Erythroblast (primary cell): ENCODE data around the gene MED27.

Source experiments
- DNase-seq, 2 experiments: peaks; one replicate each; lab custom pipeline; 2025; lab: John Stamatoyannopoulos, UW
- GATA1 ChIP-seq: IDR thresholded peaks from 2 replicates; pipeline ENCODE4 v1.6.1; 2011; ENCODE audit warnings: low read depth, mild to moderate bottlenecking, control low read depth, low read length, moderate library complexity
- POLR2A ChIP-seq: IDR thresholded peaks from 2 replicates; pipeline ENCODE4 v1.6.1; 2011; ENCODE audit warnings: mild to moderate bottlenecking, low read length

The MED27 gene

DNA sequence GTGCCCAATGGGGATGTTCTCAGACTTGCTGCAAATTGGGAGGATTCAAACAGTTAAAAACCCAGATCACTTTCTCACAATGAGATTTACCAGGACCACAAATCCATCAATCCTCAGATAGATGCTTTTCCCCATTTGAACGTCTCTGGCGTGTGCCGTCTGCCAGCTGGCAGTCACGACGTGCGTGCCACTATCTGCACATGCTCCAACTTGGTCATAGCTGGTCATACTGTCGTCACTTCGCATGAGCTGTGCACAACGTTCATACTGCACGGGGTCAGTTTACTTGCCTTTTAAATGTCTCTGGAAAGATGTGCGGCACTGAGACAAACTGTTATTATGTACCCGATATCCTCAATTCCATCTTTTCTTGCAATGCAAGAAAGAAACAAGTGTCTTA, 221.5 kb downstream of the MED27 start:
- no peak for TF ChIP-seq POLR2A
- TF ChIP-seq GATA1 = no peak
- no peak for DNase-seq

DNA sequence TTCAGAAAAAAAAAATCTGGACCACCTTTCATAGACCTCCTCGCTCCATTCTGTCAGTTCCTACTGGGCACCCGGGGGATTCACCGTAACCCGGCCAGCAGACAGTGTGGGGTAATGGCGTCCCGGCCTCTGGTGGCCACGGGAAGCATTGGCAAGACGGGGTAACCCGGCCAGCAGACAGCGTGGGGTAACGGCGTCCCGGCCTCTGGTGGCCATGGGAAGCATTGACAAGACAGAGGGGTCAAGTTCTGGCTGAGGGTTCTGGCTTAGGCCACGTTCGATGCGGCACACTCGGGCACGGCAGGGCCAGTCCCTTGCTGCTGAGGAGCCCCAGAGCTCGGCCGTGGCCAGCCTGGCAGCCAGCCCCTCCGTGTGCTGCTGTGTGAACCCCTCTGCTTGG, 223.6 kb downstream of the MED27 start:
- DNase-seq = no peak
- TF ChIP-seq POLR2A (no peak), GATA1 (no peak)

DNA sequence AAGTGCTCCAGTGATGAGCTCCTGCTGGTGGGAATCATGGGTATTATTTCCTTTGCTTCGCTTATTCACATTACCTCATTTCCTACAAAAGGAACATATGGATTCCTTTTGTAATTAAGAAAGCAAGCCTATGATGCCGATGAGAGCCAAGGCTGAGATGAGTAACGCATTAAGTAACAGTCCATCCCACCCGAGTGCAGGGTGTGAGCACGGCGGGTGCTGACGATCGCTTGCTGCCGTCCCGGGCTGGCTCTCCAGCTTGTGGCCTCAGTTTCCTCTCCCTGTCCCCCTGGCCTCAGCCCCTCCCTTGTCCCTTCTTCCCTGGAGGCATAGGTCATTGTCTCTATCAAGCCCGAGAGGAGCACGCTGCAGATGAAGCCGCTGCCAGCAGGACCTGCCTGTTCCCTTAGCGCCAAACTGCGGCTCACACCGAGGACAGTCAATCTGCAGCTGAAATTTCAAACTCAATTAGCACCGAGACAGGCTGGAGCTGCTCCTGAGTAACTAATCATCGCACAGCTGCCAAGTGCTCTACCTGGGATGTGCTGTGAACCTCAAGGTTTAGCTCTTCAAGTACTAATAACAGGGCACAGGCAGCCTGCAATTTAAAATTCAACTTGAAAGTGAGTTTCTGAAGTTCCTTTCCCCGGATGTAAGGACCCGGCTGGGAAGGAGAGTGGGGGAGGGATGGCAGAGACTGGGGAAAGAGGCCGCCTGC, 224.6 kb downstream of the MED27 start:
- DNase-seq = no peak
- TF ChIP-seq GATA1 = no peak
- TF ChIP-seq POLR2A = no peak

DNA sequence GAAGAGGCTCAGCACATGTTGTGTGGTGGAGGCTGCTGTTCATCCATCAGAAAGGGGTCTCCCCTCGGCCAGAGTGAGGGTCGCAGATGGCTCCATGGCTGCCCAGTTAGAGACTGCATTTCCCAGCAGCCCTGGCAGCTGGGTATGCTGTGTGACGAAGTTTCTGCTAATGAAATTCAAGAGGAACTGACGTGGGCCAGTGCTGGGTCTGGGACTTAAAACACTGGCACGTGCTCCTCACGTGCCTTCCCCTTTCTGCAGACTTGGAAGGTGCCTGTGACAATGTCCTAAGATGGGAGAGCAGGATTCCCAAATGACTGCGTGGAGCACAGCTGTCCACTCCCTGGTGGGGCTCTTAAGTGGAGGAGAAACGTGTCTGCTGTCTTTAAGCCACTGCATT, 225.3 kb downstream of the MED27 start:
- TF ChIP-seq GATA1 (no peak), POLR2A (no peak)
- no peak for DNase-seq

DNA sequence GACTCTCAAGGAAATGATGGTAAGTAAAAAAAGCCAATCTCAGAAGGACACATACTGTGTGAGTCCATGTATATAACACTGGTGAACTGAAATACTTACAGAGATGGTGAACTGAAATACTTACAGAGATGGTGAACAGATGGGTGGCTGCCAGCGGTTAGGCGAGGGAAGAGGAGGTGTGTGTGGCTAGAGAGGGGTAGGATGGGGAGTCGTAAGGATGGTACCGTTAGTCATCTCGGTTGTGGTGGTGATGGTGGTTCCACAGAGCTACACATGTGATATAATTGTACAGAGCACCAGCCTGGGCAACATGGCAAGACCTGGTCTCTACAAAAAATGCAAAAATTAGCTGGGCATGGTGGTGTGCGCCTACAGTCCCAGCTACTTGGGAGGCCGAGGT, 226.2 kb downstream of the MED27 start:
- no peak for TF ChIP-seq POLR2A
- no peak for TF ChIP-seq GATA1
- DNase-seq = no peak

DNA sequence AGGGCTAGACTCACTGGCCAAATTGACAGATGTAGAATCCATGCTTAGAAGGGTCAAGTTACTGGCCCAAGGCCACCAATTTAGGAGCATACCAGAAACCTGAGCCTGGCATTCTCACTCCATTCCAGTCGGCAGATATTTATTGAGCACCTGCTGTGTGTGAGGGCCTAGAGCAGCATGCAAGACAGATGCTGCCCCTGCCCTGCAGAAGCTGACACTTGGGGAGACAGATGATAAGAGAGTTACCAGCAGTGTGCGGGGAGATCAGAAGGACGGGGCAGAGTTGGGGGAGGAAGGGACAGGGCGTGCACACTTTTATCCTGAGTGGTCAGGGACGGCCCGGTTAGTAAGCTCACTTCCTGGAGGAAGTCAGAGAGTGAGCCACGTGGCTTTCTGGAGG, 228.3 kb downstream of the MED27 start:
- DNase-seq = no peak

DNA sequence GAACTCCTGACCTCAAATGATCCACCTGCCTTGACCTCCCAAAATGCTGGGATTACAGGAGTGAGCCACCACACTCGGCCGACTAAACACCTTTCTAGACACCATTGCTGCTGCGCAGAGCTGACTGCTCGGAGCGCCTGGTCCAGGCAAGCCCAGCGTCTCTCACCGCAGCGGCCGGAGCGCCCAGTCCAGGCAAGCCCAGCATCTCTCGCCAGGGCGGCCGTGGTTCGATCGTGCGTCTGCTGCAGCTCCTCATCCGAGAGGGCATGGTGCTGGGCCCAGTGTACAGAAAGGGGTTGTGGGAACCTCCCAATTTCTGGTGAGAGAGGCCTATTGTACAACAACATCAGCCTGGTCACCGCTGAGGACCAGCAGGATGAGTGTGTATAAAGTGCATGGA, 230.3 kb downstream of the MED27 start:
- no peak for TF ChIP-seq POLR2A
- TF ChIP-seq GATA1 = no peak
- no peak for DNase-seq

More for the DNA sequence above, 228.3 kb downstream of the MED27 start:
- TF ChIP-seq GATA1 = no peak
- no peak for TF ChIP-seq POLR2A

DNA sequence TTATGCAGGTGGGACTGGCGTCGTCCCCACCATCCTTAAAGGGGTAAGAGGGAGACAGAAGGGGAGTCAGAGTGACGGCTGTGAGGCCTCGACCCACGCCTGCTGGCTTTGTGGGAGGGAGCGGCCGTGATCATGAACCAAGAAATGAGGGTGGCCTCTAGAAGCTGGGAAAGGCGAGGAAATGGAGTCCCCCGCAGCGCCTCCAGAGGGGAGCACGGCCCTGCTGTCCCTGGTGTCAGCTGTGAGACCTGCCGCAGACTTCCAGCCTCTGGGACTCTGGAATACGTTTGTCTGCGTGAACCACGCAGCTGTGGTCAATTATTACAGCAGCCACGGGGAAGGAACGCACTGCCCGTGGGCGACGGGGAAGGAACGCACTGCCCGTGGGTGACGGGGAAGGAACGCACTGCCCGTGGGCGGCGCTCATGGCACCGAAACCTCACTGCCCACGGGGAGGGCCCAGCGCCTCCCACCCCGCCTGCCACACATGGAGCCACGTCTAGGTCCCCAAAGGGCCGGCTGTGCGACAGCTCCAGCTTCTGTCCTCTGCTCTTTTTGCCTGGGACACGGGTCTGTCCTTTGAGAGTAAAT, 231.0 kb downstream of the MED27 start:
- no peak for DNase-seq

DNA sequence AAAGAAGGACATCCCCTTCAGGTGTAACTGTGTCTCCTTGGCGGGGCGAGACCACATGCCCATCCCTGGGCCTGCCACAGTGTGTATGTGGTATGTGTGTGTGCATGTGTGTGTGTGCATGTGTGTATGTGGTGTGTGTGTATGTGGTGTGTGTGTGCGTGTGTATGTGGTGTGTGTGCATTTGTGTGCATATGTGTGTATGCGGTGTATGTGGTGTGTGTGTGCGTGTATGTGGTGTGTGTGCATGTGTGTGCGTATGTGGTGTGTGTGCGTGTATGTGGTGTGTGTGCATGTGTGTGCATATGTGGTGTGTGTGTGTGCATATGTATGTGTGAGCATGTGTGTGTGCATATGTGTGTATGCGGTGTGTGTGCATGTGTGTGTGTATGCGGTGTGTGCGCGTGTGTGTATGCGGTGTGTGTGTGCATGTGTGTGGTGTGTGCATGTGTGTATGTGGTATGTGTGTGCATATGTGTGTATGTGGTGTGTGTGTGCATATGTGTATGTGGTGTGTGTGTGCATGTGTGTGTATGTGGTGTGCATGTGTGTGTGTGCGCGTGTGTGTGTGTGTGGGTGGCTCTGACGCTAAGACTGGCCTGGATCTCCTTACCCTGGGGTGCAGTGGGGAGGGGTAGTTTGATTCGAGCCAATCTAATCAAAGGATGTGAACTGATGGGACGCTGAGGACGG, 231.9 kb downstream of the MED27 start:
- DNase-seq = no peak
- TF ChIP-seq POLR2A (no peak), GATA1 (no peak)

More for the DNA sequence above, 231.0 kb downstream of the MED27 start:
- TF ChIP-seq POLR2A (no peak), GATA1 (no peak)

DNA sequence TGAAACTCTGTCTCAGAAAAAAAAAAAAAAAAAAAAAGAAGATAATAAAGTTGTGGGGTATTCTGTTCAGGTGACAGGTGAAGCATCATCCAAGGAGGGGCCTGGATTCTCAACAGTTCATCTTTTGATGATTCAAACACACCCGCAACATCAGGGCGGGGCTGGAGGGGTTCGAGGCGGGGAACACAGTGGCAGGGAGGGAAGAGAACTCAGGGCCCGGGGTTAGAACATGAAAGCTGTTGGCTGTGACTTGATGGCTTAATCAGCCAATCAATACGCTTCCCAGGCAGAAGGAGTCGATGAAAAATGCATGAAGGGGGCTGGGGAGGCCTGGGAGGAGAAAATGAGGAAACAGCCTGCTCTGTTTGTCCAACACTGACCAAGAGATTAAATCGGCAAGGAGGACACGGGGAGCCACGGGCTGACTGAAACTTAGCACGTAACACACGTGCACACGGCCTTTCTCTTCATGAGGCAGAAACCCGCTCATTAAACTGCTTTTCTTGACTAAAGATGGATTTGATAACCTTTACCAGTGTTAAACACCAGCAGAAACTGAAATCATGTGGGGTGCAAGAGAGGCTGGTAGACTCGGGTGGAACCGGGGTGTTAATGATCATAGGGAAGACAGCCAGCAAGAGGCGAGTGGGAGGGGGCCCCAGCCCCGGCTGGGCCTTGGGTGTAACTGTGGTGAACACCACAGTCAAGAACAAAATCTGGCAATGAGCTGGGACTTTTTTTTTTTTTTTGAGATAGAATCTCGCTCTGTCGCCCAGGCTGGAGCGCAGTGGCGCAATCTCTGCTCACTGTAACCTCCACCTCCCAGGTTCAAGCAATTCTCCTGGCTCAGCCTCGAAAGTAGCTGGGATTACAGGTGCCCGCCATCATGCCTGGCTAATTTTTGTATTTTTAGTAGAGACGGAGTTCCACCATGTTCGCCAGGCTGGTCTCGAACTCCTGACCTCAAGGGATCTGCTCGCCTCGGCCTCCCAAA, 234.1 kb downstream of the MED27 start:
- no peak for DNase-seq
- no peak for TF ChIP-seq POLR2A
- no peak for TF ChIP-seq GATA1

DNA sequence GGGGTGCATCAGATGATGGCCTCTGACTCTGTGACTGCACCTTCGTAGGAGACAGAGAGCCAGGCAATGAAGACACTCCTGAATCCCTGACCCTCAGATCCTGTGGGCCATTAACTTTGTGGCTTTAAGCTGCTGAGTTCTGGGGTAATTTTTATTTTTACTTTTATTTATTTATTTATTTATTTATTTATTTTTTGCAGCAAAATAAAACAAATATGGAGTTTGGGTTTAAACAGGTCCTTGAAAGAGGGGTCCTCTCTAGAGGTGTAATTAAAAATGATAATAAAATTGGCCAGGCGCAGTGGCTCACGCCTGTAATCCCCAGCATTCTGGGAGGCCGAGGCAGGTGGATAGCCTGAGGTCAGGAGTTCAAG, 234.9 kb downstream of the MED27 start:
- TF ChIP-seq GATA1 (no peak), POLR2A (no peak)
- no peak for DNase-seq

DNA sequence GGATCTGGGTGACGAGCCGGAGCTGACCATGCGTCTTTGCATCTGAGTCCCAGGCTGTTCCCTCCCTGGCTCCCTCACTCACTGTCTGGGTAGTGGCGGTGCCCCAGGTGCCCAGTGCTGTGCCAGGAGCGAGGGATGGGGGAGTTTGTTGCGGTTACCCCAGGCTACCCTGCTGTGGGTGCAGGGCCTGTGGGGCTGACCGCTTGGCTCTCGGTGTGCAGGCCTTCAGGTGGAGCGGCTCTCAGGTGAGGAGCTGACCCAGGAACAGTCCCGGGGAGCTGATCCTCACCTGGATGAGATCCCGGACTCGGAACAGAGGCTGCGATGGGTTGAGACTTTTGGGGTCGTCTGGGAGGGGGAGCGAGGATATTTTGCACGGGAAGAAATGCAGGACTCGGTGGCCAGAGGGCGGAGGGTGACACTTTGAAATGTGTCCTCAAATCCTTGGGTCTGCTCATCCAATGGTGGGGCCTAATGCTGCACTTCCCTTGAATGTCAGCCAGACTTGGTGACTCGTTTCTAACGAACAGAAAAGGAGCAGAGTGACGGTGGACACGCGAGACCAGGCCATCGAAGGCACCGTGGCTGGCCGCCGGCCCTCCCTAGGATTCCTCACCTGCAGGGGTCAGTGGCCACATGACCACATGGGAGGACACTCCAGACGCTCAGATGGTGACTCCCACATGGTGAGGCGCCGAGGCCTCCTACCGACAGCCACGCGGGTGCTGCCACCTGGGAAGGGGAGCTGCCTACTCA, 235.5 kb downstream of the MED27 start:
- DNase-seq = no peak
- no peak for TF ChIP-seq GATA1
- no peak for TF ChIP-seq POLR2A
